ENCODE results near the gene QSOX1.
A peak's percentile ranks its signal among the peaks of the same experiment; 100 is the strongest.

The QSOX1 gene

GRCh38 chr1:180229483-180230415 lies 75.1 kb downstream of the QSOX1 start, which contains the start of gene LHX4:
TSS of gene LHX4 (plus strand) at chr1:180230264. CDS start at chr1:180230530, 266 bp downstream.
- H3K9me3 Mint-ChIP-seq: no peaks in the 10 kb centered on the region
- peaks cover 83% of the 10 kb centered on the region for H3K27me3 Mint-ChIP-seq (ENCODE audit: low read depth)
- H3K36me3 Mint-ChIP-seq (ENCODE audit: low read depth): peaks cover 2% of the 10 kb centered on the region
- H3K4me3 Mint-ChIP-seq: peak within 1 kb of the TSS; percentile 73
- H3K27ac Mint-ChIP-seq: no peak within 1 kb of the TSS
- peaks cover 9% of the 10 kb centered on the region for H3K4me1 Mint-ChIP-seq (ENCODE audit: low read depth)
- peak; percentile 18 for DNase-seq (ENCODE audit: low spot score)

GRCh38 chr1:180230416-180230790 lies 75.7 kb downstream of the QSOX1 start:
- peaks cover 83% of the 10 kb centered on the region for H3K27me3 Mint-ChIP-seq (ENCODE audit: low read depth)
- H3K4me3 Mint-ChIP-seq: peak overlapping the region; percentile 73
- no peaks in the 10 kb centered on the region for H3K9me3 Mint-ChIP-seq
- peaks cover 2% of the 10 kb centered on the region for H3K36me3 Mint-ChIP-seq (ENCODE audit: low read depth)
- H3K4me1 Mint-ChIP-seq (ENCODE audit: low read depth): peaks cover 9% of the 10 kb centered on the region
- no peak overlapping the region for H3K27ac Mint-ChIP-seq
- DNase-seq (ENCODE audit: low spot score): no peak

GRCh38 chr1:180230791-180231505 lies 76.3 kb downstream of the QSOX1 start:
- H3K27ac Mint-ChIP-seq: no peak overlapping the region
- H3K9me3 Mint-ChIP-seq: no peaks in the 10 kb centered on the region
- peaks cover 2% of the 10 kb centered on the region for H3K36me3 Mint-ChIP-seq (ENCODE audit: low read depth)
- peaks cover 84% of the 10 kb centered on the region for H3K27me3 Mint-ChIP-seq (ENCODE audit: low read depth)
- peak overlapping the region; percentile 71 for H3K4me3 Mint-ChIP-seq
- peaks cover 9% of the 10 kb centered on the region for H3K4me1 Mint-ChIP-seq (ENCODE audit: low read depth)
- no peak for DNase-seq (ENCODE audit: low spot score)

- Mint-ChIP-seq H3K4me1 (ENCODE audit: low read depth) (peaks cover 9% of the 10 kb centered on the region), H3K27me3 (ENCODE audit: low read depth) (peaks cover 86% of the 10 kb centered on the region), H3K36me3 (ENCODE audit: low read depth) (peaks cover 2% of the 10 kb centered on the region), H3K9me3 (no peaks in the 10 kb centered on the region), H3K27ac (no peak overlapping the region), H3K4me3 (peak overlapping the region; percentile 71)
- no peak for DNase-seq (ENCODE audit: low spot score)
Observed at GRCh38 chr1:180231506-180231921, 76.8 kb downstream of the QSOX1 start.

- no peak for DNase-seq (ENCODE audit: low spot score)
- peaks cover 86% of the 10 kb centered on the region for H3K27me3 Mint-ChIP-seq (ENCODE audit: low read depth)
- peak overlapping the region; percentile 71 for H3K4me3 Mint-ChIP-seq
- H3K4me1 Mint-ChIP-seq (ENCODE audit: low read depth): peaks cover 9% of the 10 kb centered on the region
- peaks cover 2% of the 10 kb centered on the region for H3K36me3 Mint-ChIP-seq (ENCODE audit: low read depth)
- H3K27ac Mint-ChIP-seq: no peak overlapping the region
- H3K9me3 Mint-ChIP-seq: no peaks in the 10 kb centered on the region
Observed at GRCh38 chr1:180231936-180232335, 77.3 kb downstream of the QSOX1 start.

GRCh38 chr1:180232521-180233043 lies 77.9 kb downstream of the QSOX1 start:
- no peak for DNase-seq (ENCODE audit: low spot score)
- H3K27me3 Mint-ChIP-seq (ENCODE audit: low read depth): peaks cover 86% of the 10 kb centered on the region
- peaks cover 2% of the 10 kb centered on the region for H3K36me3 Mint-ChIP-seq (ENCODE audit: low read depth)
- peak overlapping the region; percentile 71 for H3K4me3 Mint-ChIP-seq
- H3K27ac Mint-ChIP-seq: no peak overlapping the region
- H3K9me3 Mint-ChIP-seq: no peaks in the 10 kb centered on the region
- peaks cover 9% of the 10 kb centered on the region for H3K4me1 Mint-ChIP-seq (ENCODE audit: low read depth)

- Mint-ChIP-seq H3K27ac (no peak overlapping the region), H3K27me3 (ENCODE audit: low read depth) (peaks cover 86% of the 10 kb centered on the region), H3K4me1 (ENCODE audit: low read depth) (peaks cover 8% of the 10 kb centered on the region), H3K36me3 (ENCODE audit: low read depth) (peaks cover 2% of the 10 kb centered on the region), H3K9me3 (no peaks in the 10 kb centered on the region), H3K4me3 (no peak overlapping the region)
- DNase-seq (ENCODE audit: low spot score): no peak
Observed at GRCh38 chr1:180233191-180234011, 78.7 kb downstream of the QSOX1 start.

GRCh38 chr1:180234369-180235076 lies 79.9 kb downstream of the QSOX1 start:
- no peak overlapping the region for H3K4me3 Mint-ChIP-seq
- H3K36me3 Mint-ChIP-seq (ENCODE audit: low read depth): no peaks in the 10 kb centered on the region
- peaks cover 90% of the 10 kb centered on the region for H3K27me3 Mint-ChIP-seq (ENCODE audit: low read depth)
- DNase-seq (ENCODE audit: low spot score): no peak
- H3K27ac Mint-ChIP-seq: peak overlapping the region; percentile 63
- peaks cover 5% of the 10 kb centered on the region for H3K4me1 Mint-ChIP-seq (ENCODE audit: low read depth)
- H3K9me3 Mint-ChIP-seq: no peaks in the 10 kb centered on the region

- Mint-ChIP-seq H3K9me3 (no peaks in the 10 kb centered on the region), H3K27me3 (ENCODE audit: low read depth) (peaks cover 96% of the 10 kb centered on the region), H3K4me3 (no peak overlapping the region), H3K27ac (no peak overlapping the region), H3K36me3 (ENCODE audit: low read depth) (no peaks in the 10 kb centered on the region), H3K4me1 (ENCODE audit: low read depth) (peaks cover 5% of the 10 kb centered on the region)
- no peak for DNase-seq (ENCODE audit: low spot score)
Observed at GRCh38 chr1:180235077-180235501, 80.4 kb downstream of the QSOX1 start.

GRCh38 chr1:180235502-180236239 lies 81.0 kb downstream of the QSOX1 start:
- no peak overlapping the region for H3K27ac Mint-ChIP-seq
- H3K36me3 Mint-ChIP-seq (ENCODE audit: low read depth): no peaks in the 10 kb centered on the region
- no peak overlapping the region for H3K4me3 Mint-ChIP-seq
- H3K27me3 Mint-ChIP-seq (ENCODE audit: low read depth): peaks cover 98% of the 10 kb centered on the region
- peaks cover 5% of the 10 kb centered on the region for H3K4me1 Mint-ChIP-seq (ENCODE audit: low read depth)
- no peaks in the 10 kb centered on the region for H3K9me3 Mint-ChIP-seq
- no peak for DNase-seq (ENCODE audit: low spot score)

GRCh38 chr1:180236698-180237509 lies 82.2 kb downstream of the QSOX1 start:
- Mint-ChIP-seq H3K4me3 (no peak overlapping the region), H3K36me3 (ENCODE audit: low read depth) (no peaks in the 10 kb centered on the region), H3K9me3 (no peaks in the 10 kb centered on the region), H3K4me1 (ENCODE audit: low read depth) (peaks cover under 1% of the 10 kb centered on the region), H3K27me3 (ENCODE audit: low read depth) (peaks cover 96% of the 10 kb centered on the region), H3K27ac (no peak overlapping the region)
- no peak for DNase-seq (ENCODE audit: low spot score)

Data from T-helper 2 cell treated with Interferon-gamma antibody and Interleukin-4, amounts not matched to agents 5 μg/mL and 100 μg/mL, for 36 hours (primary cell).